GM18519 (cell line): Measurements from ENCODE around the gene TOP2B.

ENCODE experiments used
- ATAC-seq: cut with Tn5 transposase; IDR thresholded peaks from one replicate; pipeline ENCODE4 v1.9.1; 2021; ENCODE audit warnings: mild to moderate bottlenecking, moderate library complexity; ENCODE audit not compliant: unreplicated experiment, low FRiP score

Gene TOP2B, protein sequence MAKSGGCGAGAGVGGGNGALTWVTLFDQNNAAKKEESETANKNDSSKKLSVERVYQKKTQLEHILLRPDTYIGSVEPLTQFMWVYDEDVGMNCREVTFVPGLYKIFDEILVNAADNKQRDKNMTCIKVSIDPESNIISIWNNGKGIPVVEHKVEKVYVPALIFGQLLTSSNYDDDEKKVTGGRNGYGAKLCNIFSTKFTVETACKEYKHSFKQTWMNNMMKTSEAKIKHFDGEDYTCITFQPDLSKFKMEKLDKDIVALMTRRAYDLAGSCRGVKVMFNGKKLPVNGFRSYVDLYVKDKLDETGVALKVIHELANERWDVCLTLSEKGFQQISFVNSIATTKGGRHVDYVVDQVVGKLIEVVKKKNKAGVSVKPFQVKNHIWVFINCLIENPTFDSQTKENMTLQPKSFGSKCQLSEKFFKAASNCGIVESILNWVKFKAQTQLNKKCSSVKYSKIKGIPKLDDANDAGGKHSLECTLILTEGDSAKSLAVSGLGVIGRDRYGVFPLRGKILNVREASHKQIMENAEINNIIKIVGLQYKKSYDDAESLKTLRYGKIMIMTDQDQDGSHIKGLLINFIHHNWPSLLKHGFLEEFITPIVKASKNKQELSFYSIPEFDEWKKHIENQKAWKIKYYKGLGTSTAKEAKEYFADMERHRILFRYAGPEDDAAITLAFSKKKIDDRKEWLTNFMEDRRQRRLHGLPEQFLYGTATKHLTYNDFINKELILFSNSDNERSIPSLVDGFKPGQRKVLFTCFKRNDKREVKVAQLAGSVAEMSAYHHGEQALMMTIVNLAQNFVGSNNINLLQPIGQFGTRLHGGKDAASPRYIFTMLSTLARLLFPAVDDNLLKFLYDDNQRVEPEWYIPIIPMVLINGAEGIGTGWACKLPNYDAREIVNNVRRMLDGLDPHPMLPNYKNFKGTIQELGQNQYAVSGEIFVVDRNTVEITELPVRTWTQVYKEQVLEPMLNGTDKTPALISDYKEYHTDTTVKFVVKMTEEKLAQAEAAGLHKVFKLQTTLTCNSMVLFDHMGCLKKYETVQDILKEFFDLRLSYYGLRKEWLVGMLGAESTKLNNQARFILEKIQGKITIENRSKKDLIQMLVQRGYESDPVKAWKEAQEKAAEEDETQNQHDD (N-terminal part only)

DNA sequence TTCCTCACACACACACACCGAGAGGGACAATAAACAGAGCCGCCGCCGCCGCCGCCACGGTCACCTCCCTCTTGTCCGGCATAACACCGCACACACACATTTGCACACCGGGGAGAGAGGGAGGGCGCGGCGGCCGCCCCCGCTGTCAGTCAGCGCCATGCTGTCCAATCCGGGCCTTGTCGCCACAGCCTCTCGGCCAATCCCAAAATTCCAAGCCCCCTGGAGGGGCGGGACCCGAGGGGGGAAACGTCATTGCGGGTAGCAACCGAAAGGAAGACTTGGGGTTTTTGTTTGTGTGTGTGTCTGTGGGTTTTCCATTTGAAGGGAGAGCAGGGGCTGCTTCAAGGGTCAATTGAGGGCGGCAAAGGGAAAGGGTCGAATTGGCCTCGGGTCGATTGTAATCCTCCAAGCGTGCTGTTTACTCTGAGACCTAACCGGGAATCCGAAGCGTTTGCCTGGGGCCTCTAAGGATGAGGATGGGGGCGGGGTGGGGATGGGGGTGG lies at the start of gene TOP2B:
TSS of gene TOP2B (minus strand) at position 96 of the 503 bp plus-strand sequence. CDS start 610 bp downstream, outside the sequence.
- ATAC-seq = peak; percentile 92

DNA sequence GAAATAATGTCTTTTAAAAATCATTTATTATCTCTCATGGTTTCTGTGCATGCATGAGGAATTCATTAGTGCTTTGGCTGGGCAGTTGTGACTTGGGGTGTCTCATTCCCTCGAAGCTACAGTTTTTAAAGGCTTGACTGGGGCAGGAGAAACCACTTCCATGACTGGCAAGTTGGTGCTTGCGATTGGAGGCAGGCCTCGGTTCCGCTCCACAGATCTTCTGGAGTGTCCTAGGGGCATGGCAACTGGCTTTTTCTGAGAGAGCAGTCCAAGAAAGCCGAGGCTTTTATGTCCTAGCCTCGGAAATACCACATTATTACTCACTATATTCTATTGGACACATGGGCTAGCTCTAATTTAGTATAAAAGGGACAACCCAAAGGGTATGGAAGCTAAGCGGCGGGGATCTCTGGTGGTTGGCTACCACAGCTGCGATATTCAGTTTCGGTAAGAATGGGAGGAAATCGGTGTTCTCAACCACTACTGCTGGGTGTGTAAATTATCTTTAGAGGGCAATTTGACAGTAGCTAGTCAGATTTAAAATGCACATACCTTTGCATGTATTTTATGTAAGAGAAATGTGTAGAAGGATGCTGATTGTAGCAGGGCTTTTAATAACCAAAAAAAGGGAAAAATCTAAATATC lies 48.8 kb upstream of the TOP2B start:
- ATAC-seq = no peak

DNA sequence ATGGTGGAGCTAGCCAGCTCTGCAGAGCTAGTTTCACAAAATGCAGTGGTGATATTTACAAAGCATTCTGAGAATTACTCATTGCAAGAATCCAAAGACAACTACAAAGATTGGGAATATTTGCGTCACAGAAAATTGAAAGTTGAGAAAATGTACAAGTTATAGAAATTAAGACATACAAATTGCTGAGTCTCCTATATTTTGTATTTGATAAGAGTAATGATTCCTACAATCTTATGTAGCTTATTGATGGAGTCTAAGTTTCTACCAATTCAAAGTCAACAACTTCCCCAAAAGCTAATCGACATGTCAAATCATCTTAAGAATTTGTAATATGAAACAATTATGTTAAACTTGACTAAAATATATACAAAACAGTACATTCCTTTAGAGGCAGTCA lies 46.4 kb upstream of the TOP2B start:
- no peak for ATAC-seq

DNA sequence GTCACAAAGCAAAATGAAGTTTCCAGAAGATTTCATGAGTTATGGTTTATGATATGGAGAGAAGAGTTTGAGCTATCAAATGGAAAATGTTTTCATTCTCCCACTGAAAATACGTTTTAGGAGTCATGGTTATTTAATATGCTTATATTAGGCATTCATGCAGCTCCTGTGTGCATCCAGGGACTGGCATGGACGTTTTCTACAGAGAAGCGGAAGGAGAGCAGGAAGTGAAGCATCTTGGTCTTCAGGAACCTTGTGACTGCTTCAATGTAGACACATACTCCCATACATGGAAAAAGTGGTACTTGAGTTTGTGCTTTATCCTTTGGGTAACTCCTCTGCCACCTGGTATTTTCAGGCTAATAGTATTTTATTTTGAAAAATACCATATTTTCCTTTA lies 43.3 kb upstream of the TOP2B start:
- no peak for ATAC-seq

DNA sequence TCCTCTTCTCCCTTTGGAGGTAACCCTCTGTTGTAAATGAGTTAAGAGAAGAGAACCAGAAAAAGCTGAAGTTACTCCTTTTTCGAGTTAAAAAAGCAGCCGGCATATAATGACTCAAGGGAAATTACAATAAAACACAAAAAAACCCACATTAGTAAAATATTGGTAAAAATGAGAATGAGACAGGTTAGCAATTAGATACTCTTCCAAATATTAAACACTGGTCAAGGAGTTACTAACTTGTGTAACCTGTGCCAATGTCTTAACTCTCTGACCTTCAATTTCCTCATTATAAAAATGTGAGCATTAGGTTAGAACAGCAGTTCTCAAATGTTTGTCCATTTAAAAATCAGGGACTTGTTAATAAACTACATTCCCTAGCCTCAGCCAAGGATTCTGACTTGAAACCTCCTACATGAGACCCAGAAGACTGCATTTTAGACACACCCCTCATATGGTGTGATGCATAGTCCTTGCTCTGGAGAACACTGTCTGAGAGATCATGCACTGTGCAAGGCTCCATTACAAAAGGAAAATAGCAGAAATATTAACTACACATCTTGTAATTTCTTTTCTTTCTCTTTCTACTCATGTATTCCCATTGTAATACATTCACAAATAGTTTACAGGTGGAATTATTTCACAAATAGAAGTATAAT lies 42.7 kb upstream of the TOP2B start:
- ATAC-seq = no peak

DNA sequence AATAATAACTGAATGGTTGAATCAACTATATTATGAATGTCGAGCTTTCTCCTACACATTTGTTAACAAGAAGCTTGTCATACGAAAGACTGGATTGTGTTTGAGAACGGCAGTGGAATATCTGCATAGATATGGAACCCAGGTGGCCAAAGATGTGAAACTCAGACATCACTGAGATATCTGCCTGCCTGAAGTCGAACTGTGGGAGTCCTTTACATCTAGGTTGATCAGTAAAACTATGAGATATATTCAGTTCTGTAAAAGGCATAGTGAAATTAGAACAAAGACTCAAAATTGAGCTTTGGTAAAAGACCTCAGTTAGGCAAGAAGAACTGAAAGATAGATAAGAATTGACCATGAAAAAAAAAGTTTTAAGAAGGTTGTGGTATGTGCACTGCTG lies 41.5 kb upstream of the TOP2B start:
- no peak for ATAC-seq

DNA sequence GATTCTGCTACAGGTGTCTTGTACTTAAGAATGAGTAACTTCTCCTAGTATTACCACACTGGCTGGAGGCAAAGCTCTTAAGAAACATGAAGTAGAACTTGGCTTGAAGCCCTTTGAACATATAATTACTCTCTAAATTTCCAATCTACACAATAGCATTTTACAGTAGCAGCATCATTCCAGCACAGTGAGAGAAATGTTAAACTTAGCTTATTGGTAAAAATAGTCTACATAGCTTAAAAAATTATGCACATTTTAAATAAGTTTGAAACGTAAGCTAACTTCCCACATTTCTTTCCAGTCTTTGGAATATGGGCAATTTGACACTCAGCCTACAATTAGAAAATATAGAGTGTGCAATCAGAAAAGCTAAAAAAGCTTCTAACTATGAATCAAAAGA lies 32.8 kb upstream of the TOP2B start:
- no peak for ATAC-seq

DNA sequence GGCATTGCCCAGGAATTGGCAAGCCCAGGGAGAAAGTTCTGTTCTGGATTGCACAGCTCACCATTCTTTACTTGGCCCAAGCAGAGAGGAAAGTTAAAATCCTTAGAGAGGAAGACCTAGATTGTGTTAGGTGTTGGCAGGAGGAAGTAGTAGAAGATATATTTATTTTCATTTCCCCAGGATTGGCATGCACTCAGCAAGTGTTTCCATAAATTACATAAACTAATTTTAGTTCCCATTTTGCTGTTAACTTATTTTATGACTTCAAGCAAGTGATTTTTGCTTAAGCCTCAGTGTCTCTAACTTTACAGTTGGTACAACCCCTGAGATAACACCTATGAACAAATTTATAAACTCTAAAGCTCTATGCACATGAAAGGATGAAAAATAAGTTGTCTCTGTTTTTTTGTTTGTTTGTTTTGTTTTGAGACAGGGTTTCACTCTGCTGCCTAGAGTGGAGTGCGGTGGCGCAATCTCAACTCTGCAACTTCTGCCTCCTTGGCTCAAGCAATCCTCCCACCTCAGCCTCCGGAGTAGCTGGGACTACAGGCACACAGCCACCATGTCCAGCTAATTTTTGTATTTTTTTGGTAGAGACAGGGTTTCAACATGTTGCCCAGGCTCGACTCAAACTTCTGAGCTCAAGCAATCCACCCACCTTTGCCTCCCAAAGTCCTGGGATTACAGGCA lies 31.2 kb upstream of the TOP2B start:
- ATAC-seq = no peak

DNA sequence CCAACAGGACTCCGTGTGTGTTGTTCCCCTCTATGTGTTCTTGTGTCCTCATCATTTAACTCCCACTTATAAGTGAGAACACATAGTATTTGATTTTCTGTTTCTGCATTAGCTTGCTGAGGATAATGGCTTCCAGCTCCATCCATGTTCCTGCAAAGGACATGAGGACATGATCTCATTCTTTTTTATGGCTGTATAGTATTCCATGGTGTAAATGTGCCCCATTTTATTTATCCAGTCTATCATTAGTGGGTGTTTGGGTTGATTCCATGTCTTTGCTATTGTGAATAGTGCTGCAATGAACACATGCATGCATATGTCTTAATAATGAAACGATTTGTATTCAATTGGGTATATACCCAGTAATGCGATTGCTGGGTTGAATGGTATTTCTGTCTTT lies 28.5 kb upstream of the TOP2B start:
- no peak for ATAC-seq

DNA sequence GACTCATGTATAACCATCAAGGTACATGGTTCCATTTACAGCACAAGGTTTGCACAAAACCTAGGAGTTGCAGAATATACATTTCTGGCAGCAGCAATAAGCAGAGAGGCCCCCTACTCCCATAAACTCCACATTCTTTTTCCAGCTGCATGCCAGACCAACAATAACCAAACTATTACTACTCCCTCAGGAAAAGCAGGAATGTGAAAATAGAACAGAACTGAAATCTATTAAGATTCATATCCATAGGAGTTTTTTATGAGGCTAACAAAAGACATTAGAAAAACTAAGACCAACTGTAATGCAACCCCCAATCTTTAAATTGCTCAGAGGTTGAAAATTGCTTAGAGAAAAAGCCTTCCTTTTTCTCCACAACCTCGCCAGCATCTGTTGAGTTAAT lies 27.6 kb upstream of the TOP2B start:
- no peak for ATAC-seq

DNA sequence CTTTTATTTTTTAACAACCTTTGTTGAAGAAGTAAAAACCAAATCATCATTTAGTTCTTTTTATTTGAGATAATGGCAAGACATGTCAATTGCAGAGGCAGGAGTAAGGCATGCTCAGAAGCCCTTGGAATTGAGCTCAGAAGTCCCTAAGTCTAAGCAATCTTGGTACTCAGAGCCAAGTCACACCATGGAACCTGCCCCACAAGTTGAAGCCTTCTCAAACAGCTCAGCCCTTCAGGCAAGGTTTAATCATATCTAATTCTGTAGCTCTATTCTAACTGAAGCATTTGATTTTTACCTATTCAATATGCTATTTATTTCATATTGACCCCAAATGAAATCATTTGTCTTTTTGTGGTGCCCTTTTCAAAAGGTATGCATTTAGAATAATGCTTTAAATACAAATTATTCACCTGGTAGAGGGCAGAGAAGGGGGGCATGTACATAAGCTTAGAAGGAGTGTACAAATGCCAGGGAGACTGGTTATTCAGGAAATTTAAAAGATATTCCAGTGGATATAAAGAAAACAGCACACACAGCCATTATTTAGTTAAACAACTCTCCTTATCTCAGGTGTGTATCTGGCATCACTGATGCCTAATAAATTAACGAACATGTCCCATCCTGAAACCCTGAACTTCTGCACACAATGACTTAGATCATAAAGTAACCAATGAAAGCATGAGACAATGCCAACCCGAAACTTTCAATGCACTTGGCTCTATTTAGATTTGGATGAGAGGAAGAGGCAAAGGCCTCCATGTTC lies 26.2 kb upstream of the TOP2B start:
- ATAC-seq = no peak

DNA sequence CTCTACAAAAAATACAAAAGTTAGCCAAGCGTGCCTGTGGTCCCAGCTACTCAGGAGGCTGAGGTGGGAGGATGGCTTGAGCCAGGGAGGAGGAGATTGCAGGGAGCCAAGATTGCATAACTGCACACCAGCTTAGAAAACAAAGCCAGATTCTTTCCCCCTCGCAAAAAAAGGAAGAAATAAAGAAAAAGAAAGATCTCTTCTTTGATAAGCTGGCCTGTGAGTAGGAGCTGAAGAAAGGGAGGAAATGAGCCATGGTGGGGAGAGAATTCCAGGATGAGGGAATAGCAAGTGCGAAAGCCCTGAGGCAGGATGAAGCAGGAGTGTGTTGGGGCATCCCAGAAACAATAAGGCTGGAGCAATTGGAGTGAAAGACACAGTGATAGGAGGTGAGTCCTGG lies 24.5 kb upstream of the TOP2B start:
- no peak for ATAC-seq

DNA sequence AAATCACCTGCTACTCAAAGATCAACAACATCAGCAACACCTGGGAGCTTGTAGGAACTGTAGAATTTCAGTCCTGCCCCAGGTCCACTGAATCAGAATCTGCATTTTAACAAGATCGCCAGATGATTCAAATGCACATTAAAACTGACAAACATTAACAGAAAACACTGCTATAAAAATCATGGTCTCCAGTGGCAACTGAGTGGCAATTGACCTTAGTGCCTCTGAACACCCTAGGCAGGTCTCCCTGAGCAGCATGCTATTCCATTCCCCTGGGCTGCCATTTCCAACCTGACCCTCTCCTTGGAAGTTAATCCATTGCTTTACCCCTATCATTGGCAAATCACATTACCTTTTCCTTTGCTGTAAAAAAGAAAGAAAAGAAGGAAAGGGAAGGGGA lies 23.0 kb upstream of the TOP2B start:
- ATAC-seq = no peak

DNA sequence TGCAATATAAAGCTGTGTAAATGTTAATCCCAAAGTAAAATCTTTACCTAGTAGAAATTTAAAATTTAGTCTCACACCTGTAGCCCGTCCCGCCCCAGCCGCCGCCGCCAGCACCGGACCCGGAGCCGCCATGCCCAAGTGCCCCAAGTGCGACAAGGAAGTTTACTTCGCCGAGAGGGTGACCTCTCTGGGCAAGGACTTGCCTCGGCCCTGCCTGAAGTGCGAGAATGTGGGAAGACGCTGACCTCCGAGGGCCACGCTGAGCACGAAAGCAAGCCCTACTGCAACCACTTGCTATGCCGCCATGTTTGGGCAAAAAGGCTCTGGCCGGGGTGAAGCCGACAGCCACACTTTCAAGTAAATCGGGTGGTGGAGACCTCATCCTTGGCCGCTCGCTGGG lies 22.1 kb upstream of the TOP2B start:
- no peak for ATAC-seq

DNA sequence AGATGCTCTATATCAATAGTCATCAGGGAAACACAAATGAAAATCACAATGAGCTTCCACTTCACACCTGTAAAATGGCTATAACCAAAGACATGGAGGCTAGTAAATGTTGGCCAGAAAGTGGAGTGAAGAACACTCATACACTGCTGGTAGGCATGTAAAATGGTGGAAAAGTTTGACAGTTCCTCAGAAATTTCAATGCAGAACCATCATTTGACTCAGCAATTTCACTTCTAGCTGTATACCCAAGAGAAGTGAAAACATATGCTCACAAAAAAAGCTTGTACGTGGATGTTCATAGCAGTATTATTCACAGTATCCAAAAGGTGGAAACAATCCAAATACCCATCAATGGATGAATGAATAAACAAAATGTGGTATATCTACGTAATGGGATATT lies 19.2 kb upstream of the TOP2B start:
- no peak for ATAC-seq

DNA sequence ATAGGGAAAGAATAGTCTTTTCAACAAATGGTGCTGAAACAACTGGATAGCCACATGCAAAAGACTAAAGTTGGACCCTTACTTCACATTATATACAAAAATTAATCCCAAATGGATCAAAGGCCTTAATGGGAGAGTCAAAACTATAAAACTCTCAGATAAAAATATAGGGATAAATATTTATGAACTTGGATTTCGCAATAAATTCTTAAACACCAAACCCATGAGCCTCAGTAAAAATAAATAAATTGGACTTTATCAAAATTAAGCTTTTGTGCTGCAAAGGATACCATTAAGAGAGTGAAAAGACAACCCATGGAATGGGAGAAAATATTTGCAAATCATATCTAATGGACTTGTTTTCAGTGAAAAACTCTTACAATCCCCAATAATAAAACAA lies 18.7 kb upstream of the TOP2B start:
- no peak for ATAC-seq

DNA sequence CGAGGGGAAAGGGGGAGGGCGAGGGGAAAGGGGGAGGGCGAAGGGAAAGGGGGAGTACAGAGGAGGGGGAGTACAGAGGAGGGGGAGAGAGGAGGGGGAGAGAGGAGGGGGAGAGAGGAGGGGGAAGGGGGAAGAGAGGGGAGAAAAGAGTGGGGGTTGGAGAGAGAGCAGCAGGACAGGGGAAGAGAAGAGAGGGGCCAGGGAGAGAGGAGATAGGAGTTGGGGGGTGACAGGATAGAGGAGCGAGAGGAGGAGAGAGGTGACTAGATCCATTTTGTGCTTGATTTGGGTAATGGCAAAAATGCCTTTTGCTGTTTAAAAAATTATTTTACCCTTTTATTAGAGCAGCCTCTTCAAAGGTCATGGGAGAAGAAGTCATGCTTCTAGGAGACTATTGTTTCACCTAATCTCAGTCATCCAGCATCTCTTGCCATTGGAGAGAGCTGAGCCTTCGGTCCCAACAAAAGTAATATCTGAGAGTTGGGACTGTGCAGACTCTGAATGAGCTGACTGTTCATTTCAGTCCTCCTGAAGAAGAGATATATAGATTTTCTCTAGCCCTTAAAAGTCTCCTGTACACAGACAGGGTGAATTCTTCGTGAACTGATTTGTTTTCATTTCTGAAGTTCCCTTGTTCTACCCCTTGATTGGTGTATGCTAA lies 15.1 kb upstream of the TOP2B start:
- no peak for ATAC-seq

DNA sequence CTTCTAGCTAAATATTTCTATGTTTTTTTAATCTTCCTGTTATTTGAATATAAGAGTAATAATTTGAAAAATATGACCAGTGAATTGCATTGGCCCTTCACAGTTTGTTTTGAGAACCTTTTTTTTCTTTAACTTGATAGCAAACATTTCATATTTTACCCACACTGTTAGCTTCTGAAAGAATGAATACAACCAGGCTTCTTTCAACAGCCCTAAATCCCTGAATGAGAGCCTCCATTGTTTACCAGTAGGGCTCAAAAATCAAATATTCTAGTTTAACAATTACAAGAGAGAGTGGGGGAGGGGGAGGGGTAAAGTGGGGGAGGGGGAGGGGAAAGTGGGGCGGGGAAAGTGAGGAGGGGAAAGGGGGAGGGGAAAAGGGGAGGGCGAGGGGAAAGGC lies 14.5 kb upstream of the TOP2B start:
- no peak for ATAC-seq
